ENCODE data around the gene PRAC1. TPM values are rescaled to one million over a fixed set of nuclear protein-coding genes. Genes with fewer than 3 reads are reported as not detected.
A peak's percentile ranks its signal among the peaks of the same experiment; 100 is the strongest.

The PRAC1 gene
- not detected in 3 replicates for total RNA-seq
- long read RNA-seq: 0 reads

- TF ChIP-seq, protein P1, sequence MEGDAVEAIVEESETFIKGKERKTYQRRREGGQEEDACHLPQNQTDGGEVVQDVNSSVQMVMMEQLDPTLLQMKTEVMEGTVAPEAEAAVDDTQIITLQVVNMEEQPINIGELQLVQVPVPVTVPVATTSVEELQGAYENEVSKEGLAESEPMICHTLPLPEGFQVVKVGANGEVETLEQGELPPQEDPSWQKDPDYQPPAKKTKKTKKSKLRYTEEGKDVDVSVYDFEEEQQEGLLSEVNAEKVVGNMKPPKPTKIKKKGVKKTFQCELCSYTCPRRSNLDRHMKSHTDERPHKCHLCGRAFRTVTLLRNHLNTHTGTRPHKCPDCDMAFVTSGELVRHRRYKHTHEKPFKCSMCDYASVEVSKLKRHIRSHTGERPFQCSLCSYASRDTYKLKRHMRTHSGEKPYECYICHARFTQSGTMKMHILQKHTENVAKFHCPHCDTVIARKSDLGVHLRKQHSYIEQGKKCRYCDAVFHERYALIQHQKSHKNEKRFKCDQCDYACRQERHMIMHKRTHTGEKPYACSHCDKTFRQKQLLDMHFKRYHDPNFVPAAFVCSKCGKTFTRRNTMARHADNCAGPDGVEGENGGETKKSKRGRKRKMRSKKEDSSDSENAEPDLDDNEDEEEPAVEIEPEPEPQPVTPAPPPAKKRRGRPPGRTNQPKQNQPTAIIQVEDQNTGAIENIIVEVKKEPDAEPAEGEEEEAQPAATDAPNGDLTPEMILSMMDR (IDR thresholded peaks at IDR 0.05): no peak
- Mint-ChIP-seq H3K27me3 (ENCODE audit: low read depth) (peaks cover 94% of the 10 kb centered on the region), H3K4me3 (ENCODE audit: unreplicated experiment) (peak within 1 kb of the TSS; percentile 28), H3K9me3 (ENCODE audit: low read depth) (no peaks in the 10 kb centered on the region), H3K27ac (ENCODE audit: unreplicated experiment) (no peak within 1 kb of the TSS), H3K4me1 (ENCODE audit: low read depth) (peaks cover 22% of the 10 kb centered on the region), H3K36me3 (ENCODE audit: low read depth) (peaks cover 2% of the 10 kb centered on the region)
- DNase-seq (ENCODE audit: low spot score): no peak
Measured at GRCh38 chr17:48722201-48722907, at the start of gene PRAC1. TSS of gene PRAC1 (minus strand) at chr17:48722518. CDS start at chr17:48722392, 126 bp downstream.

DNA sequence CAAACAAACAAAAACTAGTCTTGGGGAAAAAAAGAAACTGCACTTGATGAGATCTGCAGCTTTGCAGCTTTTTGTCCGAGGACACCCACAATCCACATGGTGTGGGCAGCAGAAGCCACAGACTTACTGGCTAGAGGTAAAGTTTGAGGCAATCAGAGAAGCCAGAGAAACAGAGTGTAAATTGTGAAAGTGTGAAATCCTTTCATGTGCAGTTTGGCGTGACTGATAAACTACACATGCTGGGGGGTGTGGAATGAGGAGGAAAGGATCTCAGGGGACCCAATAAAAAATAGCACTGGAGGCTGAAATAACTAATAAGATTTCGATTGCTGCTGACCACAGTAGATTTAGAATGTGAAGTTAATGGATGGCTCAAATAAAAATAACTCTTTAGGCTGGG is 48.6 kb upstream of the PRAC1 start:
- Mint-ChIP-seq H3K27ac (ENCODE audit: unreplicated experiment) (no peak overlapping the region), H3K27me3 (ENCODE audit: low read depth) (peaks cover 32% of the 10 kb centered on the region), H3K9me3 (ENCODE audit: low read depth) (peaks cover 3% of the 10 kb centered on the region), H3K4me3 (ENCODE audit: unreplicated experiment) (no peak overlapping the region), H3K4me1 (ENCODE audit: low read depth) (no peaks in the 10 kb centered on the region), H3K36me3 (ENCODE audit: low read depth) (no peaks in the 10 kb centered on the region)
- TF ChIP-seq, protein P1 (IDR thresholded peaks at IDR 0.05): no peak
- no peak for DNase-seq (ENCODE audit: low spot score)

DNA sequence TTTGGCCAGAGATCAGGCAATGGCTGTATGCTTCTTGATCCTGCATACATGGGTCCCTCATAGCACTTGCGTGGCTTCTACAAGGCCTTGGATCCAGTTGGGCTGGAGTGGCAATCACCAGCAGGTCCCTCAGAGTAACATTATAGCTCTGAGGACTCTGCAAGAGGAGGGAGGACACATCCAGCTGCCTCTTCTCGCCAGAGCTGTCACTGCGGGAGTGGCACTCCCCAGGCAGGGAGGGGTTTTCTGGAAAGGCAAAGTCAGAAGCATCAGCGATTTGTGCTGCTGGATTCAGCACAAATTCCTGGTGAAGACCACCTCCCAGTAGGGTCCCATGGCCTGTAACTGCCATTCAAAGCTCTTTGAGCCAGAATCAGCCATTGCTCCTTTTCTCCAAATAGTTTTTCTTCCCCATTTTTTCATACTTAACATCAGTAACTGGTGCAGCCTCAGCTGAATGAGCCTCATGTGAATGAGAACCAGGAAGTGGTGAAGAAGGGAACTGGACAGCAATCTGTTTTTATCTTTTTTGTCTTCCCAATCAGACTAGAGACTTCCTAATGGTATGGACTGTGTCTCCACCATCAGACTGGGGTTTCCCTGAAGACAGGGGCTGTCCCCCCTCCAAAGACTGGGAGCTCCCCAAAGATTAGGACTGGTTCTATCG is 46.8 kb upstream of the PRAC1 start:
- H3K27me3 Mint-ChIP-seq (ENCODE audit: low read depth): peaks cover 40% of the 10 kb centered on the region
- no peak overlapping the region for H3K27ac Mint-ChIP-seq (ENCODE audit: unreplicated experiment)
- no peak for DNase-seq (ENCODE audit: low spot score)
- no peaks in the 10 kb centered on the region for H3K36me3 Mint-ChIP-seq (ENCODE audit: low read depth)
- TF ChIP-seq, protein P1 (IDR thresholded peaks at IDR 0.05): no peak
- H3K4me3 Mint-ChIP-seq (ENCODE audit: unreplicated experiment): no peak overlapping the region
- no peaks in the 10 kb centered on the region for H3K9me3 Mint-ChIP-seq (ENCODE audit: low read depth)
- no peaks in the 10 kb centered on the region for H3K4me1 Mint-ChIP-seq (ENCODE audit: low read depth)

GRCh38 chr17:48767263-48767774 is 45.0 kb upstream of the PRAC1 start:
- no peak for DNase-seq (ENCODE audit: low spot score)
- no peaks in the 10 kb centered on the region for H3K9me3 Mint-ChIP-seq (ENCODE audit: low read depth)
- H3K27ac Mint-ChIP-seq (ENCODE audit: unreplicated experiment): no peak overlapping the region
- no peaks in the 10 kb centered on the region for H3K4me1 Mint-ChIP-seq (ENCODE audit: low read depth)
- H3K4me3 Mint-ChIP-seq (ENCODE audit: unreplicated experiment): no peak overlapping the region
- TF ChIP-seq, protein P1 (IDR thresholded peaks at IDR 0.05): no peak
- H3K27me3 Mint-ChIP-seq (ENCODE audit: low read depth): peaks cover 58% of the 10 kb centered on the region
- H3K36me3 Mint-ChIP-seq (ENCODE audit: low read depth): no peaks in the 10 kb centered on the region

DNA sequence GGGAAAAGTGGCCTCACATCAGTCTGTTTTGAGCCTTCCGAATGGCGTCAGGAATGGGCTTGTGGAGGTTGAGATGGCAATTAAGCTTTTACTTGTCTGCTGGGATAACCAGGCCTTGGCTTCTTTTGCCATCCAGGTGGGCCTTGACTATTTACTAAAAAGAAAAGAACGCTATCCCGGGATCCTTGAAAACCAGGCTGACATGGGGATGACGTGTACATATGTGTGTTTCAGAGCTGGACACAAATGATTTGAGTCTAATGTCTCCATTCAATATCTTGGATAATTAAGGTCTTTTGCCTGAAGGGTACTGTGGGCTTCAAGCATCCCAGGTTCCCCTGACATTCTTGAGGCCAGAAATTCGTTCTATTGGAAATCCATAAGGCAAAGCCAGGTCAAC is 38.8 kb upstream of the PRAC1 start:
- no peak for DNase-seq (ENCODE audit: low spot score)
- H3K9me3 Mint-ChIP-seq (ENCODE audit: low read depth): no peaks in the 10 kb centered on the region
- TF ChIP-seq, protein P1 (IDR thresholded peaks at IDR 0.05): no peak
- H3K4me1 Mint-ChIP-seq (ENCODE audit: low read depth): no peaks in the 10 kb centered on the region
- H3K27ac Mint-ChIP-seq (ENCODE audit: unreplicated experiment): no peak overlapping the region
- no peaks in the 10 kb centered on the region for H3K36me3 Mint-ChIP-seq (ENCODE audit: low read depth)
- H3K27me3 Mint-ChIP-seq (ENCODE audit: low read depth): peaks cover 82% of the 10 kb centered on the region
- H3K4me3 Mint-ChIP-seq (ENCODE audit: unreplicated experiment): no peak overlapping the region
